Mesodermal cell (in vitro differentiated cells): ENCODE data around the gene C17orf107.

Experiments used
- H3K27ac ChIP-seq: 2 replicates; pipeline ENCODE4 v1.7.0; 2013; ENCODE audit warnings: mild to moderate bottlenecking, low read depth, low read length, moderate library complexity; ENCODE audit not compliant: severe bottlenecking
- H3K36me3 ChIP-seq: 2 replicates; pipeline ENCODE4 v1.7.1; 2013; ENCODE audit warnings: mild to moderate bottlenecking, low read length, moderate library complexity; ENCODE audit not compliant: control insufficient read depth, insufficient read depth
- H3K4me1 ChIP-seq: one replicate; pipeline ENCODE4 v1.7.1; 2013; ENCODE audit warnings: mild to moderate bottlenecking, low read length; ENCODE audit not compliant: insufficient read depth, control insufficient read depth, poor library complexity, severe bottlenecking
- H3K4me3 ChIP-seq: 2 replicates; pipeline ENCODE4 v1.7.0; 2013; ENCODE audit warnings: low read length, control low read depth, mild to moderate bottlenecking; ENCODE audit not compliant: insufficient read depth, poor library complexity, severe bottlenecking; ENCODE audit errors: extremely low read depth
- H3K9me3 ChIP-seq: 2 replicates; pipeline ENCODE4 v1.7.1; 2013; ENCODE audit warnings: mild to moderate bottlenecking, low read length, moderate library complexity; ENCODE audit not compliant: control insufficient read depth
- WGBS, 2 experiments: methylation state at CpG; one replicate each; pipeline ENCODE4 v1.1.5; 2013; ENCODE audit warnings: missing lambda C conversion rate in 2 of 2; ENCODE audit not compliant: insufficient coverage in 2 of 2; 5-methylcytosine and 5-hydroxymethylcytosine counted together

The C17orf107 gene

GRCh38 chr17:4950075-4950745 is 50.9 kb downstream of the C17orf107 start:
- Histone ChIP-seq H3K9me3 (no peaks in the 10 kb centered on the region), H3K36me3 (peaks cover 27% of the 10 kb centered on the region), H3K4me3 (peak overlapping the region; percentile 98), H3K27ac (peak overlapping the region; percentile 97), H3K4me1 (peaks cover 37% of the 10 kb centered on the region)
- WGBS, 2 experiments, result 1% methylated on average over 29 to 39 of the region's 52 CpGs

DNA sequence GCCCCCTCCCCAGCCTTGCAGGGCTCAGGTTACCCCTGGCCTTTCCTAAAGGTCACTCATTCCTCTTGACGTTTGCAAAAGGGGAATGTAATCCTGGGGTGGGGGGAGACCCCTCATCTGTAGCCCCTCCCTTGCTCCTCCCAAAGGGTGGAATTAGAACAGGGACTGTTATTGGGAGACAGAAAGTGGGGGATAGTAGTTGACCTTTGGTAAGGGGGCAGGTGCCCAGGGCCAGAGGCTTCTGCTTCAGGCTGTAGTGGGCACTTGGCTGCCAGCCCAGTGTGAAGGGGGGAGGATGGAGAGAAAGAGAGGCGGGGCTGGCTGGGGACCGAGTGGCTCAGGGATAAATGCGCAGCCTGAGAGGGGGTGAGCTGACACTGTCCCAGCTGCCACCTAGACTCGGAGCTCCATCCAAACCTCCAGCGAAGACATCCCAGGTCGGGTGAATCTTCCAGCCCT is 51.4 kb downstream of the C17orf107 start, which contains the start of gene ENO3:
TSS of gene ENO3 (plus strand) at position 374 of the 459 bp plus-strand sequence. CDS start 711 bp downstream, outside the sequence.
- 23% methylated on average over 5 of the region's 7 CpGs; no CpG with 5 or more reads in 1 of the 2 experiments for WGBS, 2 experiments
- Histone ChIP-seq H3K27ac (peak within 1 kb of the TSS; percentile 97), H3K36me3 (peaks cover 27% of the 10 kb centered on the region), H3K4me3 (peak within 1 kb of the TSS; percentile 98), H3K9me3 (no peaks in the 10 kb centered on the region), H3K4me1 (peaks cover 32% of the 10 kb centered on the region)

DNA sequence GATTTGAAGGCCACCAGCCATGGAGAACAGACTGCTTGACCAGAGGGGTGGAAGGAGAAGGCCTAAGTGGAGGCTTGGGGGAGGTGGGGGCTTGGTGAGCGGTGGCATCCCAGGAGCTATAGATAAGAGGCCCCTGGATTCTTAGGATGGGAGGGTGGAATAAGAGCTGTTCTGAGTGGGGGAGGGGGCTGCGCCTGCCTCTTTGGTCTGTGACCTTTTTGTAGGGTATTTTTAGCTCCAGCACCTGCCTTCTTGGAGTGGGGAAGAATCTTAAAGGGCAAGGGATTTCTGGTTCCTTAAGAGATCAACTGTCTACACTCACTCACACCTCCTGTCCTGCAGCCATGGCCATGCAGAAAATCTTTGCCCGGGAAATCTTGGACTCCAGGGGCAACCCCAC is 52.1 kb downstream of the C17orf107 start:
- 42 to 54% methylated on average over 2 of the region's 3 CpGs for WGBS, 2 experiments
- H3K27ac ChIP-seq, result peak overlapping the region; percentile 54
- peaks cover 35% of the 10 kb centered on the region for H3K4me1 ChIP-seq
- peak overlapping the region; percentile 98 for H3K4me3 ChIP-seq
- H3K36me3 ChIP-seq, result peaks cover 21% of the 10 kb centered on the region
- H3K9me3 ChIP-seq, result no peaks in the 10 kb centered on the region
